Activated effector memory CD4-positive, alpha-beta T cell treated with anti-CD3 and anti-CD28 coated beads, Interleukin-2, amount 50 U/mL, for 16 hours (primary cell): Measurements from ENCODE around the gene C4B.
"Not testable (repeated sequence)": the region's sequence is repeated elsewhere in the genome, so short reads cannot be mapped to it uniquely, and the experiment has no call there.

Experiments
- DNase-seq: peaks from one replicate; pipeline ENCODE4 v3.0.0-alpha.2; 2020

Gene C4B

GRCh38 chr6:31981744-31982143 is 32.9 kb upstream of the C4B start, which contains the start of gene C4A:
TSS of gene C4A (plus strand) at chr6:31982057. CDS start at chr6:31982108, 51 bp downstream.
- not testable (repeated sequence) for DNase-seq

GRCh38 chr6:31989363-31989762 is 25.2 kb upstream of the C4B start:
- not testable (repeated sequence) for DNase-seq

- not testable (repeated sequence) for DNase-seq
Observed at GRCh38 chr6:31994421-31994820, 20.2 kb upstream of the C4B start.

- DNase-seq, result not testable (repeated sequence)
Observed at GRCh38 chr6:31996385-31996784, 18.2 kb upstream of the C4B start.

GRCh38 chr6:32002546-32003268 is 11.9 kb upstream of the C4B start:
- not testable (repeated sequence) for DNase-seq

- not testable (repeated sequence) for DNase-seq
Observed at GRCh38 chr6:32003301-32003700, 11.3 kb upstream of the C4B start.

- not testable (repeated sequence) for DNase-seq
Observed at GRCh38 chr6:32004393-32004792, 10.2 kb upstream of the C4B start.

- DNase-seq, result not testable (repeated sequence)
Observed at GRCh38 chr6:32004864-32005537, 9.6 kb upstream of the C4B start.

- not testable (repeated sequence) for DNase-seq
Observed at GRCh38 chr6:32005538-32005880, 9.1 kb upstream of the C4B start.

- DNase-seq, result peak; percentile 47
Observed at GRCh38 chr6:32005991-32006529, 8.5 kb upstream of the C4B start.

- not testable (repeated sequence) for DNase-seq
Observed at GRCh38 chr6:32007086-32007485, 7.5 kb upstream of the C4B start.

GRCh38 chr6:32008037-32008436 is 6.6 kb upstream of the C4B start:
- not testable (repeated sequence) for DNase-seq

GRCh38 chr6:32008616-32009015 is 6.0 kb upstream of the C4B start:
- not testable (repeated sequence) for DNase-seq

GRCh38 chr6:32009537-32009936 is 5.1 kb upstream of the C4B start:
- DNase-seq, result not testable (repeated sequence)

GRCh38 chr6:32010856-32011530 is 3.6 kb upstream of the C4B start:
- DNase-seq, result not testable (repeated sequence)

GRCh38 chr6:32012941-32013617 is 1.5 kb upstream of the C4B start:
- not testable (repeated sequence) for DNase-seq

GRCh38 chr6:32013738-32014137 is 857 bp upstream of the C4B start:
- not testable (repeated sequence) for DNase-seq

GRCh38 chr6:32022100-32022499 is 7.5 kb downstream of the C4B start:
- DNase-seq, result not testable (repeated sequence)

- DNase-seq, result not testable (repeated sequence)
Observed at GRCh38 chr6:32028631-32029030, 14.0 kb downstream of the C4B start.

GRCh38 chr6:32029553-32029952 is 15.0 kb downstream of the C4B start:
- not testable (repeated sequence) for DNase-seq

- not testable (repeated sequence) for DNase-seq
Observed at GRCh38 chr6:32035283-32036013, 20.9 kb downstream of the C4B start.

GRCh38 chr6:32037136-32037535 is 22.5 kb downstream of the C4B start:
- DNase-seq, result not testable (repeated sequence)
